OCI-LY7 (cell line): ENCODE data around the gene OSBPL6. TPM values are rescaled to one million over a fixed set of nuclear protein-coding genes. Genes with fewer than 3 reads are reported as not detected.
"Not testable (repeated sequence)": the region's sequence is repeated elsewhere in the genome, so short reads cannot be mapped to it uniquely, and the experiment has no call there.

Source experiments
- BruUV-seq: library from RNA; stranded (reverse); fragments of 400-500 nt; replicated peaks from 2 replicates; lab custom pipeline; 2021; lab: Mats Ljungman, UMichigan
- CTCF ChIA-PET: fragments of 300-600 bp; sonication (Branson Sonifier 250); formaldehyde crosslinking; loops from one replicate; lab custom pipeline; 2022; ENCODE audit warnings: antibody characterized with exemption; ENCODE audit not compliant: unreplicated experiment; lab: Charles Lee
- POLR2A ChIA-PET: fragments of 300-600 bp; sonication (Branson Sonifier 250); formaldehyde crosslinking; loops from one replicate; lab custom pipeline; 2022; ENCODE audit warnings: antibody characterized with exemption; lab: Charles Lee
- DNase-seq: peaks from one replicate; pipeline ENCODE4 v3.0.0-alpha.2; 2015; ENCODE audit warnings: low spot score
- H2AFZ ChIP-seq: fragments of 200-600 bp; sonication (generic), shearing (Covaris generic); 2 replicates; pipeline ENCODE4 v1.6.1; 2014; ENCODE audit warnings: mild to moderate bottlenecking, antibody characterized with exemption, low read length, moderate library complexity
- H3K27ac ChIP-seq: fragments of 200-600 bp; sonication (generic); 2 replicates; pipeline ENCODE4 v1.5.1; 2014; ENCODE audit warnings: mixed run types, low read depth, mild to moderate bottlenecking, moderate library complexity, low read length, inconsistent platforms; ENCODE audit not compliant: poor library complexity, severe bottlenecking
- H3K36me3 ChIP-seq: fragments of 200-600 bp; sonication (generic); 2 replicates; pipeline ENCODE4 v1.6.1; 2014; ENCODE audit warnings: mild to moderate bottlenecking, antibody characterized with exemption, low read length, moderate library complexity, mixed read lengths; ENCODE audit not compliant: insufficient read depth
- H3K4me1 ChIP-seq: fragments of 200-600 bp; sonication (generic); 2 replicates; pipeline ENCODE4 v1.5.1; 2014; ENCODE audit warnings: mild to moderate bottlenecking, low read length; ENCODE audit not compliant: insufficient read depth, poor library complexity, severe bottlenecking
- H3K4me2 ChIP-seq: fragments of 200-600 bp; sonication (generic); 2 replicates; pipeline ENCODE4 v1.6.1; 2014; ENCODE audit warnings: mild to moderate bottlenecking, low read length
- H3K4me3 ChIP-seq: fragments of 200-600 bp; sonication (generic); 2 replicates; pipeline ENCODE4 v1.5.1; 2014; ENCODE audit warnings: mild to moderate bottlenecking, low read depth, low read length; ENCODE audit not compliant: poor library complexity, severe bottlenecking
- H3K79me2 ChIP-seq: fragments of 200-600 bp; sonication (generic); 2 replicates; pipeline ENCODE4 v1.6.1; 2016; ENCODE audit warnings: low read depth, mild to moderate bottlenecking, low read length, moderate library complexity, mixed read lengths; ENCODE audit not compliant: insufficient read depth
- H3K9me2 ChIP-seq: fragments of 200-600 bp; sonication (generic); 2 replicates; pipeline ENCODE4 v1.6.1; 2016; ENCODE audit warnings: mild to moderate bottlenecking, low read length, mixed read lengths; ENCODE audit not compliant: insufficient read depth
- H3K9me3 ChIP-seq: fragments of 200-600 bp; sonication (generic); 2 replicates; pipeline ENCODE4 v1.6.1; 2014; ENCODE audit warnings: mild to moderate bottlenecking, mixed run types, low read length, mixed read lengths
- H4K20me1 ChIP-seq: fragments of 200-600 bp; sonication (generic); 2 replicates; pipeline ENCODE4 v1.6.1; 2014; ENCODE audit warnings: mild to moderate bottlenecking, antibody characterized with exemption, low read length, moderate library complexity, mixed read lengths; ENCODE audit not compliant: insufficient read depth
- CTCF ChIP-seq: fragments of 200-600 bp; sonication (generic); conservative IDR thresholded peaks from 2 replicates; pipeline ENCODE4 v1.5.1; 2014; ENCODE audit warnings: mild to moderate bottlenecking, antibody characterized with exemption, low read length, moderate library complexity, mixed read lengths
- EZH2phosphoT487 ChIP-seq: fragments of 200-600 bp; sonication (generic); IDR thresholded peaks from 2 replicates; pipeline ENCODE4 v1.6.1; 2018; ENCODE audit warnings: low read depth, borderline replicate concordance, mild to moderate bottlenecking, mixed run types, antibody characterized with exemption, low read length, moderate library complexity, mixed read lengths
- intact Hi-C: fragments of 100-400 bp; cut with micrococcal nuclease; formaldehyde crosslinking; loops from one replicate; pipeline ENCODE4 v1.10.0; 2022; ENCODE audit not compliant: unreplicated experiment
- total RNA-seq, 2 experiments: library from RNA; depleted of rRNA in 1 of 2; stranded (reverse); fragments of >200 nt in 1 of 2; shearing (Covaris generic) in 1 of 2; gene quantifications; 2 replicates each; pipeline ENCODE4 v1.2.3, GENCODE V29; 2014 to 2022

OSBPL6 gene
- total RNA-seq, 2 experiments from 2014 or later: not detected

DNA sequence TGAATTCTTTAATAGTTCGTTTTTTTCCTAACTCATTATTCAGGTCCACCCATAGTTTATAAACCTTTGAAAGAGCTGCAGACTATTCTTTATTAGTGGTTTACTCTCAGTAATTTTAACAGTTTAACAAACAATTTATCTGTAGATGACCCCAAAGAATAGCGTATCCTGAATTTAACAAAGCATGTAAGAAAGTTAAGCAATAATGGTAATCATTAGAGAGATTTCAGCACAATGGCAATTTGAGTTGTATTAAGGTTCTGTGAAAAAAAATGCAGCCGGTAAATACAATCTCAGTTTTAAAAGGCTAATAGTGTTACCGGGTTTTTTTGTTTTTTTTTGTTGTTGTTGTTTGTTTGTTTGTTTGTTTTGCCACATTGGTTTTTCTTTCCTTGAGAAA lies 41.8 kb upstream of the OSBPL6 start:
- no peaks in the 10 kb centered on the region for H3K9me2 ChIP-seq
- intact Hi-C loops: no loop called here

DNA sequence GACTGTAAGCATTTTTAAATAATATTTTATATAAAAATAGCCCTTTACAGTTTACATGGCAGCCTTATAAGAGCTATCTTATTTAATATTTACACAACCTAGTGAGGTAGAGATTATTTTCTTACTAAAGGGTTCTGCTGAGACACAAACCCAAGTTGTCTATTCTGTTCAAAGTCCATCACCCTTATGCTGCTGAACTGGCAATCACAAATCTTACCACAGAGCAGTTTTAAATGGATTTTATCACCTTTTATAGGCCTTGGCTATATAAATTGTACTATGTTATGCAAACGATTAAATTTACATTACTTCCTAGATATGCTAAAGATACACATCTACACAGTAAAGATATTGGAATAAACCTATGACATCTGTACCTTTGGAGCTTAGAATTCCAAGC lies 41.3 kb upstream of the OSBPL6 start:
- Histone ChIP-seq H3K9me2 (no peaks in the 10 kb centered on the region), H3K4me3 (no peak overlapping the region), H3K4me1 (no peaks in the 10 kb centered on the region), H3K4me2 (no peak overlapping the region), H4K20me1 (no peaks in the 10 kb centered on the region), H2AFZ (no peak overlapping the region), H3K79me2 (no peaks in the 10 kb centered on the region), H3K36me3 (no peaks in the 10 kb centered on the region), H3K27ac (no peak overlapping the region), H3K9me3 (no peaks in the 10 kb centered on the region)
- no TSS peak for BruUV-seq
- POLR2A ChIA-PET: interaction anchor here (0.5 kb wide), 1 partner anchor 231 kb away, joined by 5 read pairs; no protein-coding TSS in a partner anchor
- TF ChIP-seq CTCF: no peak
- no peak for TF ChIP-seq EZH2phosphoT487
- CTCF ChIA-PET: no interaction called here
- DNase-seq: no peak
- intact Hi-C loops: no loop called here

More for the DNA sequence above, 41.8 kb upstream of the OSBPL6 start:
- Histone ChIP-seq H3K79me2 (no peaks in the 10 kb centered on the region), H3K9me3 (no peaks in the 10 kb centered on the region), H2AFZ (no peak overlapping the region), H3K4me1 (no peaks in the 10 kb centered on the region), H4K20me1 (no peaks in the 10 kb centered on the region), H3K27ac (no peak overlapping the region), H3K36me3 (no peaks in the 10 kb centered on the region), H3K4me3 (no peak overlapping the region), H3K4me2 (no peak overlapping the region)
- no peak for DNase-seq
- CTCF ChIA-PET: no interaction called here
- no TSS peak for BruUV-seq
- POLR2A ChIA-PET: interaction anchor here (0.5 kb wide), 1 partner anchor 232 kb away, joined by 5 read pairs; no protein-coding TSS in a partner anchor
- TF ChIP-seq CTCF (no peak), EZH2phosphoT487 (no peak)

DNA sequence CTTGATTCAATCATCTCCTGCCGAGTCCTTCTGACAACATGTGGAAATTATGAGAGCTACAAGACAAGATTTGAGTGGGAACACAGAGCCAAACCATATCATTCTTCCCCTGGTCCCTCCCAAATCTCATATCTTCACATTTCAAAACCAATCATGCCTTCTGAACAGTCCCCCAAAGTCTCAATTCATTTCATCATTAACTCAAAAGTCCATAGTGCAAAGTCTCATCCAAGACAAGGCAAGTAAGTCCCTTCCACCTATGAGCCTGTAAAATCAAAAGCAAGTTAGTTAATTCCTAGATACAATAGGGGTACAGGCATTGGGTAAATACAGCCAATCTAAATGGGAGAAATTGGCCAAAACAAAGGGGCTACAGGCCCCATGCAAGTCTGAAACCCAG lies 40.4 kb upstream of the OSBPL6 start:
- H3K36me3 ChIP-seq, H3K4me1 ChIP-seq, H3K4me2 ChIP-seq, intact Hi-C loops, H3K4me3 ChIP-seq, H3K27ac ChIP-seq, DNase-seq, BruUV-seq, POLR2A ChIA-PET, H4K20me1 ChIP-seq, H3K9me2 ChIP-seq, H3K79me2 ChIP-seq, H2AFZ ChIP-seq, H3K9me3 ChIP-seq, CTCF ChIA-PET: not testable (repeated sequence)
